ENCODE data around the gene TRPM6.

GRCh38 chr9:74901001-74901400, 13.3 kb upstream of the TRPM6 start:
- TF ChIP-seq CTCF (IDR thresholded peaks at IDR 0.05) (no peak), ZFX (IDR thresholded peaks at IDR 0.05; ENCODE audit: borderline replicate concordance) (no peak)

Measured in 22Rv1 (cell line).